Stimulated activated CD4-positive, alpha-beta T cell treated with anti-CD3 and anti-CD28 coated beads, Interleukin-4, amount 100 ng/mL, for 48 hours (primary cell): ENCODE measurements around the gene UBL4A.

Source experiments
- DNase-seq, 2 donors: peaks; one replicate each; pipeline ENCODE4 v3.0.0-alpha.2; 2020; ENCODE audit warnings: low read depth in 2 of 2

Gene UBL4A

DNA sequence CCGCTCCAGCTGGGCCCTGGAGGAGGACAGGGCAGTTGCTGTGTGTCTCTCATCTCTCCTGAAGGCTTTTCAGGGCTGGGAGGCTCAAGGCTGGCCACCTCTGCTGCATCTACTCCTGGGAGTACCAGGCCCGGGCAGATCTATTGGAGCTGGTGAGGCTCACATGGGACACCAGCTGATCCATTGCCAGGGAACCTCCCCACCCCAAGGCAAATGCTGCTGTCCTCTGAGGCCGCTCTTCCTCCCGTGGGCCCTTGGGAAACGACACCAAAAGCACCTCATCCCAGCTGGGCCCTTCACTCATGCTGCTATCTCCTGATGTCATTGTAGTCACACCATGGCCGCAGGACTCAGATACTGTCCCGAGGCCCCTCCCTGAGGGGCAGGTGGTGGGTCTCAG is 3.6 kb downstream of the UBL4A start:
- DNase-seq = no peak

- DNase-seq = no peak
Measured at GRCh38 chrX:154481911-154482601, 4.4 kb downstream of the UBL4A start.

GRCh38 chrX:154481195-154481594 is 5.2 kb downstream of the UBL4A start:
- no peak for DNase-seq

DNA sequence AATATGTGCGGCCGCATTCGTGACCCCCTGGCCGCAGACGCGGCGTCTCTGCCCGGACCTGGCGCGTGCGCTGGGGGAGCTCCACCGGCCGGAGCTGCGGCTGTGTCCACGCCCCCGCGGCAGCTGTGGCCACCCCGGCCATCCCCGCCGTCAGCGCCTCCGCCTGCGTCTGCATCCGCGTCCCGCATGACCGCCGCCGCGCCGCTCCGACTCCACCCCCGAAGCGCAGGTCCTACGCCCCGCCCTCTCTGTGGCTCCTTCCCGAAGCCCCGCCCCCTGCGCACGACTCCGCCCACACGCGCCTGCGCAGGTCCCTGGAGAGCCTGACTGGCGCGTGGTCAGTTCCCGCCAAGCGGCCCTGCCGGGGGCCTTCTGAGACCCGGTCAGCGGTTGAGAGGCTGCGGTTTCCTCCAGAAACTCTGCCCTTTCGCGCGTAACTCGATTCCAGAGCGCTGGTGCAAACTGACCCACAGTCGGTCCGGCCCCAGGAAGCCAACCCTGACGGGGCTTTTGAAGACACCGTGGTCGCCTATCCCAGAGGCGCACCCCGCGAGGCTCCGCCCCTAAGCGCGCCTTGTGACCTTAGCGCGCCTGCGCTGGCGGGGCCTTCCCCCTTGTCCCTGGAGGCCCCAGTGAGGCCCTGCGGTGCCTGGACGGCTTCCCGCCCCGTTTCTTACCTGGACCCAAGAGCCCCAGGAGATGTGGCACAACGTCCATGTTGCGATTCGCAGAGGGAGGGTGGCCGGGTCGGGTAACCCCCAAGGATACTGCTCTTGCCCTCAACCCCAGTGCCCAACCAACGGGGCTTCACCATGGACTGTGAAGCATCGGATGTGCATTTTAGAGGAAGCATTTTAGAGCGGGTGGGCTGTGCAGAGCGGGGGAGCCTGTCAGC is 7.4 kb downstream of the UBL4A start, which contains the start of gene LAGE3:
Gene LAGE3 (minus strand): TSS at position 554 of the 895 bp plus-strand sequence. CDS start 366 bp downstream, at position 188.
- DNase-seq = peak; percentile 92 to 93

DNA sequence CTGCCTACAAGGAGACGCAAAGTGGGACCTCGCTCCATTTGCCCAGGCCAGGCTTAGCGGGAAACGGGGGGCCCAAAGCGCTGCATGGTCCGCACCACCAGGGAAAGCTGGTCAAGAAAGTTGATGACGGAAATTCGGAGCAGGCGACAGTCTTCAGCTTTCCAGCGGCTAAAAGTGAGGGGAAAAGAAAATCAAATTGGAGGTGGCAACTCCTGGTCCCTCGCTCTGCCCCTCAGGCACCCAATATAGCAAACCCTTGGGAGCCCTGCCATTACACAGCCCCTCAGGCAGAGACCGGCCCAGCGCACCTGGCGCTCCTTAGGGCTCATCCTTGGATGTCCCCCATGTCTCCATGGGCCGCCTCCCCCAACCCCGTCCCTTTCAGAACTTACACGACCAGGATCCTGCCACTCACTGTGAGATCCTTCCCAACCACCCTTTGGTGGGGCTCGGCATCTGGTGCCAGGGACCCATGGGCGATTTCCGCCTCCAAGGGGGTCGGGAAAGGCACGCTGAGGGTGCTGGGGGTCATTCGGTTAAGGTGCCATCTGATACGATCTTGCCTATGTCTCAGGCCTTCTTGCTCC is 8.4 kb downstream of the UBL4A start:
- no peak for DNase-seq

DNA sequence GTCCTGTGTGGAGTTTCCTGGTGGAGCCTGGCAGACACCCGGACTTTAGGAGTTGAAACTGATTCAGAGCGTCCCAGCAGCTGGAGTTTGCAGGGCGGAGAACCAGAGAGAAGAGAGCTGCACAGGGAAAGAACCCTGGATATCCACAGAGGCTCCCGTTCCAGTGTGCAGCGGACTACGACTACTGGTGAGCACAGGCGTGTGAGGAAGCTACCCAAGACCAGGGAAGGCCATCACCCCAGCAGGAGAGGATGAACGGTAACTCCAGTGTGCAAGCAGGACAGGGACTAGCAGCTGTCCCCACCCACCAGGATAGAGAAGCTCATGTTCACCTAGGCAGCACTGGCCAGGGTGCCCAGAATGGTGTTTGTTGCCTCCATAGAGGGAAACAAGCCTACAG is 9.6 kb downstream of the UBL4A start:
- DNase-seq = no peak

DNA sequence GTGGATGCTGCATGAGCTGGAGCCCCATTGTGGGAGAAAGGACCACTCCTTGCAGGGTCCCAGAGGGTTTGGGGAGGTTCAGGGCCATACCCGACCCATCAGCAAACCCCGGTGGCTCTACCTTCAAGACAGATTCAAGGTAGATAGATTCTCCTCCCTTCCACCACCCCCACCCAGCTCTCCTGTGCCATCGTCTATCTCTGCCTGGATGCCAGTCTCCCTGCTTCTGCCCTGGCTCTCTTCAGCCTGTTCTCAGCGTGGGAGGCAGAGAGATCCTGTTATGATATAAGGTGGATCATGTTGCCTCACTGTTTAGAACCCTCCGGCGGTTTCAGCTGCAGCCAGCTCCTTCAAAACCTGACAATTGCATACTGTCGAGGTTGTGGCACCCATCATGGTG is 12.7 kb downstream of the UBL4A start:
- DNase-seq = no peak

- DNase-seq = no peak
Measured at GRCh38 chrX:154472685-154473632, 13.5 kb downstream of the UBL4A start.

DNA sequence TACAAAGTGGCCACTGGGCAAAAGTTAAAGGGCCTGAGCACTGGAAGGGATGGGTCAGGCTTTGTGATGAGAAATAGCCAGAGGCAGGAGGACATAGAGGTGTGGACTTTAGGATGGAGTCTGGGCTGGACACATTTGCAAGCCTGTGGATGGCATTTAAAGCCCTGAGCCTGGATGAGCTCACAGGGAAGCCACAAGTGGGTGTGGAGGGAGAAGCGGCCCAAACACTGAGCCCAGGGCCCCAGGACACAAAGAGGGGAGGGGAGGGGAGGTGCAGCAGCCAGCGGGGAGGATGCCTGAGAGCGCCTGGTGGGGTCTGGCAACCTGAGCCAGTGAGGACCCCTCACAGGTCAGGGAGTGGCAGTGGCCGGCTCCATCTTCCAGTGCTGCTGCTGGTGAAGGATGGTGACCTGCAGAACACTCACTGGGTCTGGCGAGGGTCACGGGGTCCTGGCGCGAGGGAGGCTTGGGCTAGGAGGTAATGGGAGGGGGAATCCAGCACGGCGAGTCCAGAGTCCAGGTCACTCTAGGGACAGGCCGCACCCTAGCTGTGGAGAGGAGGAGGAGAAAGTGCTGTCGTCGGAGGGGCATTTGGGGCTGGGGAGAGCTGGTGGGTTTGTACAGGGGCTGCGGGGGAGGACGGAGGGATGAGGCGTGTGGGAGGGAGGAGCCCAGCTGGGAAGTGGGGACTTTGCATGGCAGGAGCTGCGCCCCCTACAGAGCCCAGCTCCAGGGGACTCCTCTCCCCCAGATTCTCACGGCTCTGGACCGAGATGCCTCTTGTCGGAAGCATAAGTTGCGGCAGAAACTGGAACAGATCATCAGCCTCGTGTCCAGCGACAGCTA is 14.4 kb downstream of the UBL4A start:
- no peak for DNase-seq

- DNase-seq = no peak
Measured at GRCh38 chrX:154470914-154471568, 15.4 kb downstream of the UBL4A start.

- no peak for DNase-seq
Measured at GRCh38 chrX:154470434-154470833, 16.0 kb downstream of the UBL4A start.

GRCh38 chrX:154469880-154470279 is 16.5 kb downstream of the UBL4A start:
- no peak for DNase-seq

- no peak for DNase-seq
Measured at GRCh38 chrX:154469114-154469513, 17.3 kb downstream of the UBL4A start.

GRCh38 chrX:154468217-154468616 is 18.2 kb downstream of the UBL4A start:
- DNase-seq = no peak

DNA sequence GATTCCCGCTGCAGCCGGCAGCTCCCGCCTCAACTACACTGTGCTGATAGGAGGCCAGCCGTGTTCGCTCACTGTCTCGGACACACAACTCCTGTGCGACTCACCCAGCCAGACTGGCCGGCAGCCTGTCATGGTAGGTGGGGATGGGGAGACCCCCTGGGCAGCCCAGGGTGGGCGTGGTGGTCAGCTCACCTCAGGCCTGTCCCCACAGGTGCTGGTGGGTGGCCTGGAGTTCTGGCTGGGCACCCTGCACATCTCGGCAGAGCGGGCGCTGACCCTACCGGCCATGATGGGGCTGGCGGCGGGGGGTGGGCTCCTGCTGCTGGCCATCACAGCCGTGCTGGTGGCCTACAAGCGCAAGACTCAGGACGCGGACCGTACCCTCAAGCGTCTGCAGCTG is 18.9 kb downstream of the UBL4A start:
- no peak for DNase-seq

DNA sequence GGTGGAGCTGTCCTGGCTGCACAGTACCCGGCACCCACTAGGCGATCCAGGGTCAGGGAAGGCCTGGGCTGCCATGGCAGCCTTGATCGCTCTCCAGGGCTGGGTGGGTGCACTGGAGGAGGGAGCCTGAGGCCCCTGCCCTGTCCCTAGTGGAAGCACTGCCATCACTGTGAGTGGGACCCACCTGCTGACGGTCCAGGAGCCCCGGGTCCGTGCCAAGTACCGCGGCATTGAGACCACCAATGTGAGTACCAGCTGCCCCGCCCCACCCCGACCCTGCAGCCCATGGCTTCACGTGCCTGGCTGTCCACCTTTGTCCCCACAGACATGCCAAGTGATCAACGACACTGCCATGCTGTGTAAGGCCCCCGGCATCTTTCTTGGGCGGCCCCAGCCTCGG is 19.5 kb downstream of the UBL4A start:
- DNase-seq = no peak

GRCh38 chrX:154466036-154466435 is 20.4 kb downstream of the UBL4A start:
- DNase-seq = no peak

DNA sequence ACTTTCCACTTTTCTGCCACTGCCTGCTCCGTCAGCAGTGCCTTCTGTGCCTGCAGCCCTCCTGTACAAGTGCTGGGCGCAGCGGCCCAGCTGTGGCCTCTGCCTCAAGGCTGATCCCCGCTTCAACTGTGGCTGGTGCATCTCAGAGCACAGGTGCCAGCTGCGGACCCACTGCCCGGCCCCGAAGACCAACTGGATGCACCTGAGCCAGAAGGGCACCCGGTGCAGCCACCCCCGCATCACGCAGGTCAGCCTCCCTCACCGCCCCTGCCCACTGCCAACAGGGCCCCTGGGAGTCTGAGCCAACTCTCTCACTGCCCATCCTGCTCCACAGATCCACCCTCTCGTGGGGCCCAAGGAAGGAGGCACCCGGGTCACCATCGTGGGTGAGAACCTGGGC is 20.8 kb downstream of the UBL4A start:
- no peak for DNase-seq

- DNase-seq = no peak
Measured at GRCh38 chrX:154464806-154465365, 21.5 kb downstream of the UBL4A start.
